GM15510 (cell line): Measurements from ENCODE around the gene HOXB8.

Experiments
- POLR2A ChIP-seq: IDR thresholded peaks from 3 replicates; pipeline ENCODE4 v1.6.1; 2011; ENCODE audit warnings: borderline replicate concordance; ENCODE audit not compliant: insufficient read length; ENCODE audit errors: extremely low read depth

The HOXB8 gene

GRCh38 chr17:48570325-48571023 lies 44.6 kb downstream of the HOXB8 start:
- no peak for TF ChIP-seq POLR2A

GRCh38 chr17:48569674-48570324 lies 45.3 kb downstream of the HOXB8 start:
- no peak for TF ChIP-seq POLR2A

GRCh38 chr17:48569240-48569582 lies 45.9 kb downstream of the HOXB8 start:
- no peak for TF ChIP-seq POLR2A

GRCh38 chr17:48568499-48569239 lies 46.4 kb downstream of the HOXB8 start:
- no peak for TF ChIP-seq POLR2A

DNA sequence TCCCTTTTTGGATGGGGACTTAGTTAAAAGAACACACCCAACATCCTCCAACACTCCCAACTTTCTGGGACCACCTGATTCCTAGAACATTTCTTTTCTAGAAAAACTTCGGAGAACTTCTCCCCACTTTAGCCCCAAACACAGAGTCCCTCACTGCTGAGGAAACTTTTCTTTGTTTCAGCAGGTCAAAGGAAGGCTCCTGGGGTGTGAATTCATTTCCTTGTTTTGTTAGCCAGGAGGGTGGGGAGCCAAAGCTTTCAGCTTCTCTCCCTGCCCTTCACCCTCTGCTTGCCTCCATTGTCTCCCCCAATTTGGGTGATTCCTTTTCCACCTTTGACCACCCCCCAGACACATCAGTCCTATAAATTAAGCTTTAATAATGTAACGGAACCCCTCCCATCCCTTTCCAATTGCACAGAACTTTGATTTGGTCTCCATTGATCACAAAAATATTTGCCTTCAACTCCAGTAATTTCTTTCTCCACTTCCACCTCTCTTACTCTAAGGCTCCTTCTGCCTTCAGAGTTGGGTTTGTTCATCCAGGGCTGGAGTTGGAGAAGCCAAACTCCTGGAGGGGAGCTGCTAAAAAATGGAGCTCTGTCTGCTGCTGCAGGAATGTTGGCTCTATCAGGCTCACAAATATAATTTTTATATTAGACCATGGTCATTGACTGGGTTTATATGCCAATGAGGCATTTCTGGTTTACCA lies 47.3 kb downstream of the HOXB8 start:
- no peak for TF ChIP-seq POLR2A

GRCh38 chr17:48567209-48567608 lies 47.9 kb downstream of the HOXB8 start:
- TF ChIP-seq POLR2A: no peak

GRCh38 chr17:48566717-48567116 lies 48.4 kb downstream of the HOXB8 start:
- TF ChIP-seq POLR2A: no peak

DNA sequence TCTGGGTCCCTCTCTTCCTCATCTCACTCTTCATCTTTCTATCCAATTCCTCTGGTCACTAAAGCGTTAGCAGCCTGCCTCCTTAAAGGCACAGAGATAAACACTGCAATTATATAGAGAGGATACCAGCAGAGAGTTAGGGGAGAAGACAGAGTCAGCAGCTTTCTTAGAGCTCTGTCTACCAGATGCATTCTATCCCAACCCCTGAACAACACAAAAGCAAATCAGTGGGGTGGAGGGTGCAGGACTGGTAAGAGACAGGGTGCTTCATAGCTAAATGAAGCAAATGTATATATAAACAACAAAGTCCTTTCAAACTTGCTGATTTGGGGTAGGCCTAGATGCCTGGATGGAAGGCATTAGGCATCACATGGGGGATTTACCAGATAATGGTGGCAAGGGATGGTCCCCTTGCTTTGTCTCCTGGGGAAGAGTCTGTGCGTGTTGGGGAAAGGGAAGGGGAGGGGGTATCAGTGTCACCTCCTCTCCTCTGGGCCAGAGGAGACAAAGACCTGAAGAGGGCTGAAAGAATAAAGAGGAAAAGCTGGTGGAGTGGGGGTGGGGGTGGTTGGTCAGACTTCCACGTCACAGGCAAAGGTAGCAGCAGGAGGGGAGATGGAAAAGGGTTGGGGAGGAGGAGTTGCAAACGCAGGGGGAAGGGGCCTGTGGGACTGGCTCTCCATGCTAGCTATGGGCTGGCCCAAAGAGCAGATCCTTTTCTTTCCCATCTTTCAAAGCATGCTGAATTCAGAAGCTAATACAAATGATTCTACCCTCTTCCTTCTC lies 49.0 kb downstream of the HOXB8 start:
- TF ChIP-seq POLR2A: no peak

- TF ChIP-seq POLR2A: no peak
Observed at GRCh38 chr17:48565022-48565554, 50.0 kb downstream of the HOXB8 start.

GRCh38 chr17:48564188-48565021 lies 50.7 kb downstream of the HOXB8 start:
- TF ChIP-seq POLR2A: no peak

DNA sequence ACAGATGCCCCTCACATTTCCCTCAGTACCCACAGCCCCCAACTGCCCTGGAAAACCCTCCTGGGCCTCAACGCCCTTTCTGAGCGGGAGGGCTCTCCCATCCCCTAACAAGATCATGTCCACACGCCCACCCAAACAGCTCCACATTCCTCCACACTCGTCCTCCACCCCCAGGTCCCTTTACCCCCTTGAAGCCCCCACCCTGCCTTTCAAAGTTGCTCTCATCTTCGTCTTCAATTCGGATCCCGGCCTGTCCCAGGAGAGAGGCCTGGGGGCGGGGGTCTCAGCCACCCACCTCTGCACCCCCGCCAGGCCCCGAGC lies 51.3 kb downstream of the HOXB8 start:
- no peak for TF ChIP-seq POLR2A

DNA sequence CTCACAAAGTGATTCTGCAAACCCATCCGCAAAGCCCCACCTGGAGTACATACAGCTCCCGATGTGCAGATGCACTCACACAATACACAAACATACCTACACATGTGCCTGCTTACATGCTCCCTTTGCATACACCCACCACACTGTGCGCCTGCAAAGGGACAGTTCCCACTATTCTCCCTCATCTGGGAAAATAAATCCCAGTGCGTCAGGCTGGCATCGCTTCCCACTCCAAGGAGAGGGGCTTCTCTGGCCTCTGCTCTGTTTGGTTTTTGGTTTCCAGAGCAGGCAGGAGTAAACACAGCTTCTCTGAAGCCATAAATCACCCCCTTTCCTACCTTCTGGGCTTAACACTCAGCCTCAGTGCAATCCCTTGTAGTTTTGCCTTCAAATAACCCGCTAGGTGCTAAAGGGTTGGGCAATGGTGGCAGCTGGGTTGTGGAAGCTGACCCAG lies 51.7 kb downstream of the HOXB8 start:
- TF ChIP-seq POLR2A: no peak

DNA sequence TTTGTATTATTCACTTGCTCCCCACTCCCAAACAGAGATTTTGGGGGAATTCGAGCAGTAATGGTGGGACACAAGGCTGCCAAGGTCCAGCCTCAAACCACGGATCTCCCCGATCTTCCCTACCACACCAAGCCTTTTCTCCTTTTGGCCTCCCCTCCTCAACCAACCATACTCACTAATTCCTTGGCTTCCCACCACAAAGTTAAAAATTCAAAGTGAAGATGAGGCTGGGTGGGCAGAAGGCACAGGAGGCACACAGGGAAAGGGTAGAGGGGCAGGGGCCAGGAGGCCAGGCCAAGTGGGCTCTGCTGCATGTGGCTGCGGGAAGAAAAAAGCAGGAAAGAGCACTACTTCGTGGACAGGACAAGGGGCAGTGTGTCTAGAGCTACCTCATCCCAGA lies 52.2 kb downstream of the HOXB8 start:
- no peak for TF ChIP-seq POLR2A
